ENCODE data around the gene OBSCN.

OBSCN gene

GRCh38 chr1:228353601-228354371 is 145.9 kb downstream of the OBSCN start:
- no peak overlapping the region for H3K27ac ChIP-seq (ENCODE audit: low read depth, low read length)
- H3K9ac ChIP-seq (ENCODE audit: low read depth, low read length), result no peak overlapping the region
- no peaks in the 10 kb centered on the region for H3K9me3 ChIP-seq (ENCODE audit: control insufficient read depth, insufficient read depth, low read length)
- no peaks in the 10 kb centered on the region for H3K27me3 ChIP-seq (ENCODE audit: control insufficient read depth, insufficient read depth, low read length)
- H3K4me3 ChIP-seq (ENCODE audit: low read depth, low read length), result no peak overlapping the region
- H3K36me3 ChIP-seq (ENCODE audit: control insufficient read depth, insufficient read depth, low read length), result no peaks in the 10 kb centered on the region
- H3K4me1 ChIP-seq (ENCODE audit: control insufficient read depth, insufficient read depth, low read length), result no peaks in the 10 kb centered on the region

- H3K27me3 ChIP-seq (ENCODE audit: control insufficient read depth, insufficient read depth, low read length), result no peaks in the 10 kb centered on the region
- H3K27ac ChIP-seq (ENCODE audit: low read depth, low read length), result no peak overlapping the region
- no peak overlapping the region for H3K9ac ChIP-seq (ENCODE audit: low read depth, low read length)
- H3K36me3 ChIP-seq (ENCODE audit: control insufficient read depth, insufficient read depth, low read length), result no peaks in the 10 kb centered on the region
- H3K9me3 ChIP-seq (ENCODE audit: control insufficient read depth, insufficient read depth, low read length), result no peaks in the 10 kb centered on the region
- no peaks in the 10 kb centered on the region for H3K4me1 ChIP-seq (ENCODE audit: control insufficient read depth, insufficient read depth, low read length)
- no peak overlapping the region for H3K4me3 ChIP-seq (ENCODE audit: low read depth, low read length)
Measured at GRCh38 chr1:228354390-228355320, 146.8 kb downstream of the OBSCN start.

GRCh38 chr1:228356897-228357680 is 149.2 kb downstream of the OBSCN start:
- Histone ChIP-seq H3K27me3 (ENCODE audit: control insufficient read depth, insufficient read depth, low read length) (no peaks in the 10 kb centered on the region), H3K36me3 (ENCODE audit: control insufficient read depth, insufficient read depth, low read length) (no peaks in the 10 kb centered on the region), H3K9ac (ENCODE audit: low read depth, low read length) (no peak overlapping the region), H3K4me3 (ENCODE audit: low read depth, low read length) (no peak overlapping the region), H3K4me1 (ENCODE audit: control insufficient read depth, insufficient read depth, low read length) (no peaks in the 10 kb centered on the region), H3K9me3 (ENCODE audit: control insufficient read depth, insufficient read depth, low read length) (no peaks in the 10 kb centered on the region), H3K27ac (ENCODE audit: low read depth, low read length) (no peak overlapping the region)

GRCh38 chr1:228358039-228358763 is 150.4 kb downstream of the OBSCN start:
- H3K4me1 ChIP-seq (ENCODE audit: control insufficient read depth, insufficient read depth, low read length), result no peaks in the 10 kb centered on the region
- no peak overlapping the region for H3K27ac ChIP-seq (ENCODE audit: low read depth, low read length)
- H3K4me3 ChIP-seq (ENCODE audit: low read depth, low read length), result no peak overlapping the region
- H3K36me3 ChIP-seq (ENCODE audit: control insufficient read depth, insufficient read depth, low read length), result no peaks in the 10 kb centered on the region
- H3K9ac ChIP-seq (ENCODE audit: low read depth, low read length), result no peak overlapping the region
- no peaks in the 10 kb centered on the region for H3K9me3 ChIP-seq (ENCODE audit: control insufficient read depth, insufficient read depth, low read length)
- no peaks in the 10 kb centered on the region for H3K27me3 ChIP-seq (ENCODE audit: control insufficient read depth, insufficient read depth, low read length)

- H3K36me3 ChIP-seq (ENCODE audit: control insufficient read depth, insufficient read depth, low read length), result no peaks in the 10 kb centered on the region
- no peaks in the 10 kb centered on the region for H3K27me3 ChIP-seq (ENCODE audit: control insufficient read depth, insufficient read depth, low read length)
- H3K9me3 ChIP-seq (ENCODE audit: control insufficient read depth, insufficient read depth, low read length), result no peaks in the 10 kb centered on the region
- no peak overlapping the region for H3K9ac ChIP-seq (ENCODE audit: low read depth, low read length)
- H3K27ac ChIP-seq (ENCODE audit: low read depth, low read length), result no peak overlapping the region
- H3K4me3 ChIP-seq (ENCODE audit: low read depth, low read length), result no peak overlapping the region
- no peaks in the 10 kb centered on the region for H3K4me1 ChIP-seq (ENCODE audit: control insufficient read depth, insufficient read depth, low read length)
Measured at GRCh38 chr1:228358764-228359612, 151.1 kb downstream of the OBSCN start.

- H3K9me3 ChIP-seq (ENCODE audit: control insufficient read depth, insufficient read depth, low read length), result no peaks in the 10 kb centered on the region
- H3K4me3 ChIP-seq (ENCODE audit: low read depth, low read length), result no peak overlapping the region
- no peaks in the 10 kb centered on the region for H3K27me3 ChIP-seq (ENCODE audit: control insufficient read depth, insufficient read depth, low read length)
- H3K4me1 ChIP-seq (ENCODE audit: control insufficient read depth, insufficient read depth, low read length), result no peaks in the 10 kb centered on the region
- no peak overlapping the region for H3K9ac ChIP-seq (ENCODE audit: low read depth, low read length)
- no peak overlapping the region for H3K27ac ChIP-seq (ENCODE audit: low read depth, low read length)
- no peaks in the 10 kb centered on the region for H3K36me3 ChIP-seq (ENCODE audit: control insufficient read depth, insufficient read depth, low read length)
Measured at GRCh38 chr1:228359613-228360532, 152.0 kb downstream of the OBSCN start.

GRCh38 chr1:228360533-228361313 is 152.9 kb downstream of the OBSCN start:
- no peaks in the 10 kb centered on the region for H3K27me3 ChIP-seq (ENCODE audit: control insufficient read depth, insufficient read depth, low read length)
- H3K9ac ChIP-seq (ENCODE audit: low read depth, low read length), result no peak overlapping the region
- H3K27ac ChIP-seq (ENCODE audit: low read depth, low read length), result no peak overlapping the region
- H3K4me3 ChIP-seq (ENCODE audit: low read depth, low read length), result no peak overlapping the region
- no peaks in the 10 kb centered on the region for H3K36me3 ChIP-seq (ENCODE audit: control insufficient read depth, insufficient read depth, low read length)
- H3K9me3 ChIP-seq (ENCODE audit: control insufficient read depth, insufficient read depth, low read length), result no peaks in the 10 kb centered on the region
- H3K4me1 ChIP-seq (ENCODE audit: control insufficient read depth, insufficient read depth, low read length), result no peaks in the 10 kb centered on the region

- no peak overlapping the region for H3K9ac ChIP-seq (ENCODE audit: low read depth, low read length)
- no peaks in the 10 kb centered on the region for H3K4me1 ChIP-seq (ENCODE audit: control insufficient read depth, insufficient read depth, low read length)
- no peaks in the 10 kb centered on the region for H3K9me3 ChIP-seq (ENCODE audit: control insufficient read depth, insufficient read depth, low read length)
- H3K36me3 ChIP-seq (ENCODE audit: control insufficient read depth, insufficient read depth, low read length), result no peaks in the 10 kb centered on the region
- no peaks in the 10 kb centered on the region for H3K27me3 ChIP-seq (ENCODE audit: control insufficient read depth, insufficient read depth, low read length)
- H3K4me3 ChIP-seq (ENCODE audit: low read depth, low read length), result no peak overlapping the region
- H3K27ac ChIP-seq (ENCODE audit: low read depth, low read length), result no peak overlapping the region
Measured at GRCh38 chr1:228361314-228362140, 153.7 kb downstream of the OBSCN start.

Measured in HUES48 (cell line).